Measurements from ENCODE around the gene ZEB2.

Gene ZEB2

DNA sequence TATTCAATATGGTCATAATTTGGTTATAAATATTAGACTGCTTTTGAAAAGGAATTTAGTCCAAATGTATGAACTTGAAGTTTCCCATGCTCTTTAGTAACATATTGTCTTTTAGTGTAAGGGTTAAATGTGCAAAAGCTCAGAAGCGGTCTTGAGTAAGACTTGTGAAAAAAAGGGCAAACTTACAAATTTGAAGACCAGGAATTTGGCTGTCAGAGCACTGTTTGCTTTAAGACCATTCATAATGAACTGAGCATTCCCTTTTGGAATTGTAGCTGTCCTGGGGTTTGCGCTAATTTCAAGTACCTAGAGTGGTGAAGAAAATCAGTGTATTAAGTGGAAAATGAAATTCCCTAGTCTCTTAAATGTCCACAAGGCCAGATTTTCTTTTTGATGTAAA lies 6.9 kb upstream of the ZEB2 start:
- DNase-seq = no peak

DNA sequence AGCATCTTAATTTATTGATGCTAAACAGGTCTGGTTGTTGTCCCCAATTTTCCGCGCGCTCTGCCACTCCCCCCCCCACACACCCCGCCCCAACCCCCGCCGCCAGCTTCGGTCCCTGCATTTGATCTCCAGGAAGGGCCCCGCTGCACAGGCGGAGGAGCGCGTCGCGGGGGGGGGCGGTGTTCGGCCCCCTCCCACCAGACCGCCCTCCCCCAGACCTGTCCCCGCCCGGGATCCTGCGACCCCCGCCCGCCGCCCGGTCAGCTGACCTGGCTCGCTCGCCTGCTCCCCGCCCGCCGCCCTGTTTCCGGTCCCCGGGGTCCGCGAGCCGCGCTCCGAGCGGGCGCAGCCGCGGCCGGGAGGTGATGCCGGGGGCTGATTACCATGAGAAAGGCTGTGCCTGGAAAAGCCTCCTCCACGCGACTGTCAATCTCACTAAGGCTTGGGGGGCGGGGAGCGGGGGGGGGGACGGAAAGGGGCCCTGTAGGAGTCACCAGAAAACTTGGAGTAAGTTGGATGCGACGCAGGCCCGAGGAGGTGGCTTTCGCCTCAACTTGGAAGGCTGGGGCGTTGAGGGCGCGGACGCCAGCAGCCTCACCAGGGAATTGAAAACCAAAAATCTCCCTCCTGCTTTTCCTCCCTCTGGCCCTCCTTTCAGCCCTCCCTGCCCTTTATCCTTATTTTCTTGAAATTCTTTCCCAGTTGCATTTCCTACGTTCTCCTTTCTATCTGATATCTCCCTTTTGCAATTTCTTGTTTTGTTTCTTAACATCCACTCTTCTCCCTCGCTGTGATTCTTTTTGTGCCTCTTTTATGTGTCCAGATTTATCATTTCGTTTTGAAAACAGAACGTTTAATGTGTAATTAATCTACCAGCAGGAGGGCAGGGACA lies 4.4 kb upstream of the ZEB2 start:
- DNase-seq = no peak

DNA sequence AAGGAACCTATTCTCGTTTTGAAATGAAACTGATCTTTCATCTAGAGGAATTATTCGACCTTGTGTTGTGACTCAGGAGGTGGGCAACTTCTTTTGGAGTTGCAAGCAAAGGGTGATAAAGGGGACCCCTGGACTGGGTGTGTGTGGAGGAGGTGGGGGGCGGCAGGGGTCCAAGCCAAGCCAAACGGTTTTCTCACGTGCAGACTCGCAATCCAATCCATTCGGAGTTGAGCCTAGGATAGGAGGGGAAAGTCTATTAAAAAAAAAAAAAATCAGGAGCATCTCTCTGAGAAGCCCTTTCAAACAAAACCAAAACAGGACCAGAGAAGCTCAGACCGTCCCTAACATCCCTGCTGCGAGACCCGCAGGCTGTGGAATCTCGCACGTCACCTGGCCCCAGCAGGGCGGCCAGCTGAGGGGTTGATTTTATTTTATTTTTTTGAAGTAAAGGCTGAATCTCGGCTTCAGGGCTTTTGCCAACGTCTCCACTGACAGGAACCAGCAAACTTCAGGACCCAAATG lies 3.7 kb upstream of the ZEB2 start:
- DNase-seq = no peak

DNA sequence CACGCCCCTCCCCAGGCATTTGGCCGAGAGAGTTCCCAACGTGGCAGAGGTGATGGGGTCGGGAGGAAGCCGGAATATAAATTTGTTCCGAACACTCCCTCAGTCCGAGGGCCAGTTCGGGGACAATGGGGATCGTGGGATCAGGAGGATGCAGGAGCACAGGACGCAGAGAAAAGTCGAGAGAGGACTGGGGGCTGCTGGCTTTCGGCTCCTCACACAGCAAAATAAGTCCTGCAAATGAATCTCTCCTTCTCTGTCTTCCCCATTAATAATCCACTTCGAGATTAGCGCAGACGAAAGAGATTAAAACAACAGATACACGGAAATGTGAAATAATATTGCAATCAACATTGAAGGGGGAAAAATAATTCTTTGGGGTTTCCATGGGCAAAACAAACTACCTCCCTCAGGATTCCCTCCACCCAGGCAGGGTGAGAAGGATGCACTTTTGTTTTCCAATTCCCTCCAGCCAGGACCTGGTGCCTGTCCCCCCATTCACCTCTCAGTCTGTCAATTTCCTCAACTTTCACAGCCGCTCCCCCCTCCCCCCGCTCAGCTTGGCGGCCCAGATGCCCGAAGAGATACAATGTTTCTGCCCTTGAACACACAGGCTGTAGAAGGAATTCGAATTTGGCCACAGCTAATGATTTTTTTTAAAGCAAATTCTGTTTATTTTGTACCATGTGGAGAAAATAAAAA lies 3.1 kb upstream of the ZEB2 start:
- no peak for DNase-seq

DNA sequence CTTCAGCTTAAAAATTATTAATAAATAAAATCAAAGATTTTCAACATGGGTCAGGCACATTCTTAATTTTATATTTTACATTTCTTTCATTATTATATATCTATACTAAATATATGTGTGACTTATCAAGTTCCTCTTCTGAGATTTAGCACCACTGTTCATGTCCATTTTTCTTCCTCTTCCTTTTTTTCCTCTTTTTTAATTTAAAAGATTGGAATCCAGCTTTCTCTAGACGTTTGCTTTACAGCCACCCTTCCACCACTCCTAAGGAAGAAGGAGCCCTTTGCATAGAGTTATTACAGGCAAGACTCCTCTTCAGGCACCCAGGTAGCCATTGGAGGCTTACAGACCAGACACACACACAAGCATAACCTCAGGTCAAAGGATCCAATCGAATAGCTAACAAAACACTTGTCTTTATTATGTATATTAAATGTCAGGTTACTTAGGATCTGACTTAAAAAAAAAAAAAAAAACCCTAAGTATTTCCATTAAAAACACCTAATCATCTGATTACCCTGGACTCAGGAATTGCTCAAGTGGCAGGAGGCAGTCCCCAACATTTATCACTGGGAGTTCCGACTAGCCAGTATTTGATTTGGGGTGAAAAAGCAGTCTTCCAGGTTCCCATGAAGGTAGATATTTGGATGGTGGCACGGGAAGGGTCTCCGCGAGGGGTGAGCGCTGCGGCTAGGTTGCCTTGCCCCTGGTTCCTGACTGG lies 2.4 kb upstream of the ZEB2 start:
- DNase-seq = no peak

DNA sequence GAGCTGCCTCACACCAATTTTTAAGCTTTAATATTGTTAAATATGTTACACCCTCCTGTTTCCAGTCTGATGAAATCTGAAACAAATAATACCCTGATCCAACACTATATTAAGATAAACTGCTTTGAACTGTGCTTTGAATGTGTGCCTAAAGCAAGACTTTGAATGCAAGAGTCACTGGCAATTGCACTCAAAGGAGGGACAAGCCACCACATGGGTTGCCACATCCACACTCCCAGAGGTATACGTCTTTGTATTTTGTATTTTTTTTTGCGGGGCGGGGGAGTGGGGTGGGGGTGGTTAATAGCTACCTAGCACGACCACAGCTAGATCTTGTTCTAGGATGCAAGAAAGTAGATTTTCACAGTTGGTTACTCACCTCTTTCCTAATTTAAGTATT lies 1.8 kb upstream of the ZEB2 start:
- no peak for DNase-seq

DNA sequence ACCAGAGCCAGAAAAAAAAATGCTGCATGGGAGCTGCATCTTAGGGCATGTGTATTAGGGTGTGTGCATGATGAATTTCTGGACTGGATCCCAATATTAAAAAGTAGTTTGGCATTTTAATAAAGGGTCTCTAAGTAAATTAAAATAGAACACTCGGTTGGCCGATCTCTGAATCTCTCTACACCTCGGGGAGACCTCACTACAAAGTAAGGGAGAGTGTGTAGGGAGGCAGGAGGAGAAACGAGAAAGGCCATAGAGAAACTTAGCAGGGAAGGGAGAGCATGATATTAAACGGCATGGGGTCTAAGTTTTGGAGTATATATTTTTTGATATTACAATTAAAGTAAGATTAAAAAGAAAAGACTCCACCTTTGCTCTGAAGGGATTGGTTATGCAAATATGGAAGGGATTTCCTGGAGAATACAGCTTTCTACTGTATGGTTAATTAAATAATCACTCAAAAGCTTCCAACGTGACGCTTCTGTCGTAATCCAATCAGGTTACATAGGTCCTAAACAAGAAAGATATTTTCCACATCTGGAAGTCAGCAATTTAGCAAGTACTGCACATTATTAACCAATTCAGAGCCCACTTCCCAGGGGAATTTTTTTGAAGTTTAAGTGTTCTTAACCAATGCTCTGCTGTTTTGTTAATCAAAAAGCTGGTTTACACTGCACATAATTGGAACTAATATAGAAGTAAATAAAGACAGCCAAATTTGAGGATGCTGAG lies 1.0 kb upstream of the ZEB2 start:
- DNase-seq = no peak

DNA sequence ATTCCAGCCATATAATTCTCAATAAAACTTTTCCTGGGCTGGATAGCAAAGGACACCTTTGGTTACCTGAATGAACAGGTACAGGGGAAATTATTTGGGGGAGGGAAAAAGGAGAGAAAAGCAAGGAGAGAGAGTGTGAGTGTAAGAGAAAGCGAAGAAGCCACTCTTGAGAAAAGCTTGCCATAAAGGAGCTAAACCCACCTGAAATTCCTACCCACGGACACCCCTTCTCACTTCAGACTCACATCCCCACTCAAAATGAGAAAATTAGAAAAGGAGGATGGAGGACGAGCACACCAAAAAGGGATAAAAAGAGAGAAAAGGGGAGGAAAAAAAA lies 354 bp downstream of the ZEB2 start:
- no peak for DNase-seq

DNA sequence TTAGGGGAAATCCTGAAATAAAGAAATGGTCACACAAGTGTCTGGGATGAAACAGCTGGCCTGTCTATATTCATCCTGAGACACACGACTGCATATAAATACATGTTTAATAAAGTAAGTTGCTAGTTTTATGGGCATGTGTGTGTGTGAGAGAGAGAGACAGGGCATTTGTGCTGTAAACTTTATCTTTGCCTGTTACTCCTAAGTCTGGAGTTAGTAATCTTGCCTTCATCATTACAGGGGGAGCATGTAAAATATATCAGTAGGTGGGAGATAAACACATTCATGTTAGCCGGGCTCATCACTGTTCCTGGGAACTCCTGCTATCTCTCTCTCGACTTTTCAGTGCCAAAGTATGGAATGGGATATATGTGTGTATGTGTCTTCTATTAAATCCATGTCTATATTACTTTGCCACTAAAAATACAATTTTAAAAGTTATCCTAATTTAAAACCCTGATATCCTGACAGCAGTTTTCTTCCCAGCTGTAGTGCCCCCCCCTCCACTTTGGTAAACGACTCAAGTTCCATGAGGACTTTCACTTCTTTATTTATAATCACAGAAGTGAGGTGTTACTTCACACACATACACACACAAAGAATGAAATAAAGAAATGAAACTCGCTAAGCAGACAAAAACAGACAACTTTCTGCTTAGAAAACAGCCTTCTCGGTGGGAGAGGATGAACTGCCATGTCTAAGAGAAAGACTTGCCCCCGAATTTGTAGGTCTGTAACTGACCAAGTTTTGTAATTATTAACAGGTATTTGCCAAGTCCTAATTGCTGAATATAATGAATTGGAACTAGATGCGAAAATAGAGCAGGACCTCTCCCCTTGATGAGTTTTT lies 947 bp downstream of the ZEB2 start:
- no peak for DNase-seq

DNA sequence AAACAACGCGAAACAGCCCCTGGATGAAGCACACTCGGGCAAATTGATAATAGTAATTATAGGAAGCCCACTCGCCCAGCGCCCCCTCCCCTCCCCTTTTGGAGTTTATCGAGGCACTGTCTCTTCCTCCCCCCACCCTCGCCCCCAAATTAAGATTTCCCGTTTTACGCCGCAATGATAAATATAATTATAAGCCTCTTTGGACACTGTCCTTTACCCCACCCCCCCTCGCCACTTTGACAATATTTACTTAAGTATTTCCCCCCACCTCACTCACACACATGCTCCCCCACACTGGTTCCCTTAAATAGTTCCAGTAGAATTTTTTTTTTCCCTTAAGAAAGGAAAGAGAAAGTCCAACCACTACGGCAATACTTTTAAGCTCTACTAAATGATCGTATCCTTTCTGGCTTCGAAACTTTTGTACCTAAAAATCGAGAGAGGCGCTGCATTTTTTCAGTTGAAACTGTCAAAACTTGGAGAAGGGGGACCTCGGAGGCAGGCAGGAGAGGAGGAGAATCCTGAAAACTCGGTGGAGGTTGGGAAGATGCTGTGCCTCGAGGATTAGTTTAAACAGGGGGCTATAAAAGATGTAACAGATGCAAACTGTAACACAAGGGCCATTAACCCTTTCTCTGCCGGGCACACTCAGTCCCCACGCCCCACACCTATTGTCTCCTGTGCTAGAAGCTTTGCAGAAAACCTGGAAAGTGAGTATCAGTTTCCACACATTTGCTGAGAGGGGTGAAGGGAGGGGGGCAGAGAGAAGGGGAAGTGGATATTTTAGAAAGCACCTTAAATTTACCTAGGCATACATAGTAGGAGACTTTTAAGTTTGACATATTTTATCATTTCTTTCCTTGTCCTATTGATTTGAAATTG lies 1.8 kb downstream of the ZEB2 start:
- no peak for DNase-seq

DNA sequence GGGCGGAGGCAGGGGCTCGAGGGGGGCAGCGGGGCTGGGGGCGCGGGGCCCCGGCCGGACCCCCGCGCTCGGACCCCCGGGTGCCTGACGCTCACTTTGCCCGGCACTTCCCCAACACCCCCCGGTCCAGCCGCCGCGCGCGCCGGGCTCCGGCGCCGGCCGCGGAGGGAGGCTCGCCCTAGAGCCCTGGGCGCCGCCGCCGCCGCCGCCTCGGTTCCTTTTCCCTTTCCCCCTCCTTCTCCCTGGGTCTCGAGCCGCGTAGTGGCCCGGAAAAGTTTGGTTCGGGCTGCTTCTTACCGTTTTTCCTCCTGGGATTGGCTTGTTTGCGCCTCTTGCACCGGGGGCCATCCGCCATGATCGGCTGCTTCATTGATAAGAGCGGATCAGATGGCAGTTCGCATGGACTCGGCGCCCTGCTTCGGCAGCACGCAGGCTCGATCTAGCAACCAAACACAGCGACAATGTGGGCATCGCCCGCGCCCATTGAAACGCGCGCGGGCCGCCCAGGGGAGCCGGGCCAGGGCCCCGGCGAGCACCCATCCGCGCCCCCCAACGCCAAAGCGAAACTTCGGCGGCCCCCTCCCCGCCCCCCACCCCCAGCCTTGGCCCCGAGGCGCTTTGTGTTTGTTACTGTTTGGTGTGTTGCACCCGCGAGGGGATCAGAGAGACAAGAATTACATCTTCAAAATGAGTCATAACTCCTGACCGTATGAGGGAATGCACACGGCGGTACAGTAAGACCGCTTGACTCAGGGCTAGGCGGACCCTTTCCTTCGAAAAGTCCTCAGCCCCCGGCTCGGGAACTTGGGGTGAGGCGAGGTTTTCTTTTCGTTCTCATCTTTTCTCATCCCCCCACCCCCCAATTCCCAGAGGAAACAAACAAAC lies 2.7 kb downstream of the ZEB2 start:
- DNase-seq = no peak

DNA sequence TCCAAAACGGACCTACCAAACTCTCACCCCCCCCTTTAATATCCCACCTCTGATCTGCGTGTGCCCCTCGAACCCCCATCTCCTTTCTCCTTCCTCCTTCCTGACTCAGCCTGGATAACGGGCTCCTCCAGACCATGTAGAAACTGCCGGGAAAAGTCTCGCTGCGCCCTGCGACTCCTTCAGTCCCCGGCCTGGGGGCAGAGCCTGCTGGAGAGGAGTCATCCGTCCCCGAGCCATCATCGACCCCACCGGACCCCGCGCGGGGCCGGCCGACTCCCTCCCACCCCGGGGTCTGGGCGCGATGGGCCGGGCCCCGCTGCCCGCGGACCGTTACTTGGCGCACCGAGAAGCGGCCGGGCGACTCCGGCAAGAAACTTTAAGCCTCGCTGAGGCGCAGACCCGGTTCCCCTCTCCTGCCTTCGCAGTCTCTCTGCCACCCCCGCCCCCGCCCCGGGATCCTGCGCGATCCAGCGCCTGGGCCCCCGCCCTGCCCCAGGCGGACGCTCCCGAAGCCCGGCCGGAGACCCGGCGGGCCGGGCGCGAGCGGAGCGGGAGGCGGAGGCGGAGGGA lies 3.4 kb downstream of the ZEB2 start:
- no peak for DNase-seq

DNA sequence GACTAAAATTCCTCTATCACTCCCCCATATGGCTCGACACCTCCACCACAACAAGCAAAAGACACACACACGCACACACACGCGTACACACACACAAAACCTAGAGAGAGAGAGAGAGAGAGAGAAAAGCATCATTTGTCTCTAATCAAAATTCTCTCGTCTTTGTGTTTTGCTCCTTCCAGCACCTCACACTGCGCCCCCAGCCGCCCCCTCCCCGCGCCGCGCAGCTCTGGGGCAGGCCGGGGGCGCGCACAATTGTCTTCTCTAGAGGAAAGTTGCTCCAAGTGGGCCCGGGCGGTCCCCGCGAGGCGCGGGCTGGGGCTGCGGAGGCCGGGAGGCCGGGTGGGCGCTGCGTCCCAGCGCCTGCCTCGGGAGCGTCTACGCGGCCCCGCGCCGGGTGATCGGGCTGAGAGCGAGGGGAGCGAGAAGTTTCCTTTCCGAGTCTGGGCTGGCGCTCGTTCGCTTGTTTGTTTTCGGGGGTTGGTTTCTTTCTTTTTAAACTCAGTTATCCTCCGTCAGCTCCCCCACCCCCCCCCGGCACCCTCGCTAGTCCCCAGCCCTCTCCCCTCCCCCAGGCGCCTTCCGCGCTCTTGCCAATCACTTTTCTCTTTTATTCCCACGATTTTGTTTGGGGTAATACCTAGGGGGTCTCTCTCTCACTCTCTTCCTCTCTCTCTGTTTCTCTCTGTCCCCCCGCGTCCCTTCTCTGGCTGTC lies 4.1 kb downstream of the ZEB2 start:
- no peak for DNase-seq

DNA sequence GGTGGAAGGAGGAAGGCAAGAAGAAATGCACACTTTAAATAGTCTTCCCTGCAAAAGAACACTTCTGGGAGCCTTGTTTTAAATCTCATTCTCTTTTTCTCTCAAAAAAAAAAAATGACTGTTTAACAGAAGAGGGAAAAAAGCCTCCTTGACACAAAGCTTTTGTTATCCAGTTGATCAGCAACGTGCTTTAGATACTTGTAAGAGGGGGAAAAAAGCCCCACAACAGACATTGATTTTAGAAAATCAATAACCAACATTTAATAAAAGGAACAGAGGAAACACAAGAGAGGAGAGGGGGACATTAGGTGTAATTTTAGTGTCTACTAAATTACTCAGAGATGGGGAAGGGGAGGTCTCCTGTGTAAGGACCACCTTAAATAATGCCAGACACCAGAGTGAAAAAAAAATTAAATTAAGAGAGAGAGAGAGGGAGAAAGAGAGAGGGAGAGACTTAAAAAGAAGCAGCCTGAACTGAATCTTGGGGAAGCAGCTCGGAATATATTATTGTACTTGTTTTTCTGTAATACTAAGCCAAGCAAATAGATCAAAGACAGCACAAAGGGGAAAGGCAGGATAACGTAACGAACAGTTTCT lies 4.7 kb downstream of the ZEB2 start:
- DNase-seq = no peak

DNA sequence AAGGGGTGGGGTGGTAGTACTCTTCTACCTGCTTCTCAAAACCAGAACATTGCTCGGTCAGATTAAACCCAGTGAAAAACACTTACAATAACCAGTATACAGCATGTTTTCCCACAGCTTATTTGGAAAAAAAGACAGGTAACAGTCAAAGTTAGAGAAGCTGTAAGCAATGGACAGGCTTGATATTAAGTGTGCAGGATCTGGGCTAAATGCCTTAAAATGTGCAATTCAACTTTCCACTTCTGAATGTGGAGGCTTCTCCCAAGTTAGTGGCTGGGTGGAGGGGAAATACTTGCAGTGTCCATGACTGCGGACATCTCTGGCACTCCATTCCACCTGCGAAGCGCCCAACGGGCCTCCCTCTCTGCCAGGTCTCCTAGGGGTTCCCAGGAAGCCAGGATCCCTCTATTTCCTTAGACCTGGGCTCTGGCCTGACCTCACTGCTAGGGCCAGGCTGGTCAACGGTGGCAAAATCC lies 5.3 kb downstream of the ZEB2 start:
- DNase-seq = no peak

DNA sequence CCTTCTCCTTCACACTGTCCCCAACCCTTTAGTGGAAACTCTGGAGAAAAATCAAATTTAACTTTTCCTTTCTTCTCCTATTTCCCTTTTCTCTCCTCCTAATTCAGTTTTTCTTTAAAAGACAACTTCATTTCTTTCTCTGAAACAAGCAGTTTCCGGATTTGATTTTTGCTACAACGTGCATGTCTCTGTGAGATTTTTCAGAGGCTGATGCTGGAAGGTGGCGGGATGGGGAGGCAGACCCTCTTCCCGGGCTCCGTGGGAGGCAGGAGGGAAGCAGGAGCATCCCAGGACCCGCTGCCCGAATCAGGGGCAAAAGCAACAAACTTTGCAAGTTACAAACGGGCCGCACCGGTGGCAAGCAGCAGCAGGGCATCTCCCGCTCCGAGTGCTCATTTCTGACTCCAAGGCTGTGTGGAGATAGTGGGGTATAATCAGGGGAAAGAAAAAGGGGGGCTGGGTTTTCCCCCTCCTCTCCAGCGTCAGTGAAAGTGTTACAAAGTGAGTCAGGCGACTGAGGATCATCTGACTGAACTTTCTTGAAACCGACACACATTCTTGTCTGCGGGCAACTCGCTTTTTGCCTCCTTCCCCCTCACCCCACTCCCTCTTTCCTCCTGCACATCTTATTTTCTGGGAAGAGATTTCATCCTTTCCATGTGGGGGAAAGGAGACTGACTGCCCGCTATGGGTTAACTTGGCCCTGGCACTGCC lies 6.4 kb downstream of the ZEB2 start:
- DNase-seq = no peak

DNA sequence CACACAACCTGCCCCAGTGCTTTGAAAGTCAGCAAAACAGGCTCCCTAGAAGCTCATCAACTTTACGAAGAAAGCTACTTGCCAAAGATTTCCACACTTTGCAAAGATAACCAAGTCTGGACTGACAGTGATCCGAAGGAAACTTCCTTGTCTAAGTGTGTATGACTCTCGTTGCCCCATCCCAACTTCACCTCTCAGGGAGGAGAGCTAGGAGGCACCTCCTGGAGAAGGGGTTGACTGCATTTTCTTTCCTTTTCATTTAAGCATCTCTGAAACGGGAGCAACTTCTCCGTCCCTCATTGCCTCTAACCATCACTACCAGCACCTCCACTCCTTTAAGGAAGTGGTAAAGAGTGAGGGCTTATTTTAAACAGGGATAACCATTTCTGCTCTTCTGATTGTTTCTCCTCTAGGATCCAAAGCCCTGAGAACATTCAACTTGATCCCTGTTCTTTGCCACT lies 7.0 kb downstream of the ZEB2 start:
- DNase-seq = no peak

All from NCI-H1417 treated with DMSO at 0.1 percent for 48 hours (cell line).